Measurements from ENCODE around the gene CABP1.

- TF ChIP-seq CTCF (IDR thresholded peaks at IDR 0.05; ENCODE audit: low read length) (no peak), EZH2 (IDR thresholded peaks at IDR 0.05; ENCODE audit: borderline replicate concordance, low read length) (no peak)
Observed at GRCh38 chr12:120650233-120650690, 9.8 kb downstream of the CABP1 start.

Measured in OCI-LY1 (cell line).